HepG2 (cell line): Measurements from ENCODE around the gene NTPCR. TPM values are rescaled to one million over a fixed set of nuclear protein-coding genes. Genes with fewer than 3 reads are reported as not detected.

Source experiments
- ATAC-seq: fragments of 200-7000 bp; cut with Tn5 transposase; 3 replicates; pipeline ENCODE4 v1.9.1; 2020; ENCODE audit warnings: mild to moderate bottlenecking, moderate library complexity
- BruUV-seq: library from RNA; stranded (reverse); fragments of 400-500 nt; replicated peaks from 2 replicates; lab custom pipeline; 2021; lab: Mats Ljungman, UMichigan
- CTCF ChIA-PET: fragments of 300-600 bp; formaldehyde crosslinking; extraction: SDS; loops from one replicate; lab custom pipeline; 2021; ENCODE audit warnings: low total read pairs, inconsistent platforms, low intra/inter-chr PET ratio; lab: Yijun Ruan, JAX
- POLR2A ChIA-PET: fragments of 350-600 bp; sonication (Branson Sonifier 250); formaldehyde crosslinking; loops from one replicate; lab custom pipeline; 2020; ENCODE audit warnings: antibody characterized with exemption, inconsistent platforms; lab: Yijun Ruan, JAX
- DNase-seq: peaks from one replicate; pipeline ENCODE4 v3.0.0-alpha.2; 2015; ENCODE audit warnings: low spot score
- FAIRE-seq: peaks from 3 replicates; lab custom pipeline; 2011; peaks lifted over from hg19 to GRCh38; lab: Jason Lieb, UNC
- H2AFZ ChIP-seq: one replicate; pipeline ENCODE4 v1.6.1; 2011; ENCODE audit warnings: low read length, inconsistent platforms
- H3K27ac ChIP-seq: fragments of 300-600 bp; 3 replicates; pipeline ENCODE4 v1.8.0; 2011; ENCODE audit warnings: mixed run types, mild to moderate bottlenecking, mixed read lengths, low read length, inconsistent platforms; ENCODE audit not compliant: insufficient read depth; ENCODE audit errors: extremely low read length
- H3K27me3 ChIP-seq, 2 experiments: fragments of 200-600 bp in 1 of 2; 2 replicates in 1 of 2; 3 replicates in 1 of 2; pipeline versions ENCODE4 v1.6.0 to v1.8.0; 2011; ENCODE audit warnings: low read length in 2 of 2, mild to moderate bottlenecking in 2 of 2, moderate library complexity in 2 of 2, inconsistent platforms in 1 of 2; ENCODE audit not compliant: insufficient read depth in 2 of 2, control insufficient read depth in 1 of 2
- H3K36me3 ChIP-seq, 2 experiments: fragments of 200-600 bp in 1 of 2; replicated peaks in 1 of 2; 2 replicates in 1 of 2; 3 replicates in 1 of 2; pipeline versions ENCODE4 v1.5.1 to v1.8.0; 2011; ENCODE audit warnings: low read length in 2 of 2, inconsistent platforms in 1 of 2; ENCODE audit not compliant: insufficient read depth in 2 of 2, control insufficient read depth in 1 of 2
- H3K4me1 ChIP-seq: 2 replicates; pipeline ENCODE4 v1.5.1; 2012; ENCODE audit warnings: low read length, inconsistent platforms; ENCODE audit not compliant: insufficient read depth
- H3K4me2 ChIP-seq: 2 replicates; pipeline ENCODE4 v1.6.0; 2011; ENCODE audit warnings: low read depth, low read length, inconsistent platforms
- H3K4me3 ChIP-seq, 3 experiments: fragments of 200-600 bp in 1 of 3; sonication (generic), shearing (Covaris generic) in 1 of 3; replicated peaks in 1 of 3; 2 replicates each; pipeline ENCODE4 v1.5.1; 2011 to 2016; ENCODE audit warnings: low read length in 3 of 3, inconsistent platforms in 2 of 3, low read depth in 2 of 3, mild to moderate bottlenecking in 2 of 3, control low read depth in 1 of 3, mixed read lengths in 1 of 3; ENCODE audit not compliant: insufficient read depth in 1 of 3
- H3K79me2 ChIP-seq: one replicate; pipeline ENCODE4 v1.6.1; 2011; ENCODE audit warnings: low read length, inconsistent platforms; ENCODE audit not compliant: insufficient read depth
- H3K9ac ChIP-seq: 2 replicates; pipeline ENCODE4 v1.6.0; 2011; ENCODE audit warnings: mild to moderate bottlenecking, low read depth, low read length, inconsistent platforms; ENCODE audit not compliant: insufficient read depth
- H3K9me3 ChIP-seq: 2 replicates; pipeline ENCODE4 v1.5.1; 2012; ENCODE audit warnings: mild to moderate bottlenecking, low read length
- H4K20me1 ChIP-seq: 2 replicates; pipeline ENCODE4 v1.6.0; 2011; ENCODE audit warnings: inconsistent platforms, mild to moderate bottlenecking, low read length, moderate library complexity; ENCODE audit not compliant: insufficient read depth
- CBX1 ChIP-seq: IDR thresholded peaks from one replicate; pipeline ENCODE4 v1.6.1; 2016; ENCODE audit warnings: antibody characterized with exemption, low read depth
- HMG20B ChIP-seq: conservative IDR thresholded peaks from 2 replicates; pipeline ENCODE4 v1.6.1; 2016; ENCODE audit warnings: missing genetic modification reagents, missing compliant biosample characterization
- HNF4G ChIP-seq, 2 experiments: sonication (generic) in 1 of 2; formaldehyde crosslinking in 1 of 2; IDR thresholded peaks; 2 replicates each; pipeline versions ENCODE4 v1.4.0 to v1.6.1; 2011 to 2020; ENCODE audit warnings: borderline replicate concordance in 2 of 2, low read depth in 2 of 2, mild to moderate bottlenecking in 2 of 2, low read length in 1 of 2, missing genetic modification reagents in 1 of 2, moderate library complexity in 1 of 2
- JDP2 ChIP-seq: sonication (generic); formaldehyde crosslinking; IDR thresholded peaks from 2 replicates; pipeline ENCODE4 v1.8.1; 2022; ENCODE audit warnings: missing genetic modification reagents, borderline replicate concordance
- MEIS2 ChIP-seq: sonication (generic); formaldehyde crosslinking; IDR thresholded peaks from 2 replicates; pipeline ENCODE4 v1.9.0; 2021; ENCODE audit warnings: mild to moderate bottlenecking, missing genetic modification reagents
- NFKB2 ChIP-seq: sonication (generic); formaldehyde crosslinking; IDR thresholded peaks from 2 replicates; pipeline ENCODE4 v1.4.0; 2020; ENCODE audit warnings: missing genetic modification reagents, borderline replicate concordance
- NR2F6 ChIP-seq, 2 experiments: IDR thresholded peaks; 2 replicates each; pipeline ENCODE4 v1.6.1; 2016; ENCODE audit warnings: antibody characterized with exemption in 1 of 2, mild to moderate bottlenecking in 1 of 2
- ZNF234 ChIP-seq: sonication (generic); formaldehyde crosslinking; conservative IDR thresholded peaks from 2 replicates; pipeline ENCODE4 v1.5.1; 2020; ENCODE audit warnings: mild to moderate bottlenecking, missing genetic modification reagents
- ZNF512B ChIP-seq: sonication (generic); formaldehyde crosslinking; IDR thresholded peaks from 2 replicates; pipeline ENCODE4 v1.5.1; 2020; ENCODE audit warnings: missing genetic modification reagents, mild to moderate bottlenecking, borderline replicate concordance
- ZNF660 ChIP-seq: sonication (generic); formaldehyde crosslinking; IDR thresholded peaks from 2 replicates; pipeline ENCODE4 v1.5.1; 2020; ENCODE audit warnings: mild to moderate bottlenecking, low read depth, missing genetic modification reagents, borderline replicate concordance
- ZNF749 ChIP-seq: sonication (generic); formaldehyde crosslinking; IDR thresholded peaks from 2 replicates; pipeline ENCODE4 v1.8.0; 2022; ENCODE audit warnings: mild to moderate bottlenecking, missing genetic modification reagents, moderate library complexity, borderline replicate concordance
- ZNF75D ChIP-seq: sonication (generic); formaldehyde crosslinking; IDR thresholded peaks from 2 replicates; pipeline ENCODE4 v1.8.1; 2023; ENCODE audit warnings: missing genetic modification reagents, mild to moderate bottlenecking, borderline replicate concordance
- WGBS: methylation state at CpG from one replicate; pipeline ENCODE4 v1.1.6; 2017; ENCODE audit warnings: low lambda C conversion rate; 5-methylcytosine and 5-hydroxymethylcytosine counted together
- in situ Hi-C: cut with HindIII; loops from 2 replicates; pipeline ENCODE4 v1.10.0; 2017; ENCODE audit warnings: low pct_unique_long_range_greater_than_20kb; ENCODE audit not compliant: extremely low pct_ligation_motif_present
- intact Hi-C: fragments of 100-400 bp; cut with micrococcal nuclease; formaldehyde crosslinking; loops from one replicate; pipeline ENCODE4 v1.10.0; 2022; ENCODE audit not compliant: unreplicated experiment
- polyA plus RNA-seq, 8 experiments: library from polyadenylated mRNA; depleted of rRNA in 3 of 8; stranded (reverse) in 7 of 8; unstranded in 1 of 8; fragments of >200 nt; fragmentation: Illumina TruSeq in 4 of 8; extraction: Trizol in 4 of 8; gene quantifications; 2 replicates each; pipeline versions ENCODE4 v1.2.1 to v1.2.3, GENCODE V29; 2011 to 2016; ENCODE audit warnings: low read depth in 4 of 8, missing spikeins in 1 of 8, mixed read lengths in 1 of 8; ENCODE audit not compliant: insufficient read depth in 1 of 8
- total RNA-seq, 5 experiments: library from RNA; depleted of rRNA; stranded (reverse); fragments of >200 nt; fragmentation: Illumina TruSeq; extraction: Trizol; gene quantifications; 2 replicates each; pipeline ENCODE4 v1.2.3, GENCODE V29; 2016; ENCODE audit warnings: low read depth in 1 of 5
- TF ChIP-seq, protein P1 (sequence below): fragments of 450-650 bp; IDR thresholded peaks from 2 replicates; pipeline ENCODE4 v1.6.1; 2017; ENCODE audit warnings: mild to moderate bottlenecking
- TF ChIP-seq, protein P2 (sequence below): fragments of 450-650 bp; IDR thresholded peaks from 2 replicates; pipeline ENCODE4 v1.6.1; 2016

The NTPCR gene
- total and polyA plus RNA-seq, 2 of the 13 experiments (the other 11 are each of a cell fraction or from before 2014, with no cell fraction given), result 11.7 to 47.0 TPM

DNA sequence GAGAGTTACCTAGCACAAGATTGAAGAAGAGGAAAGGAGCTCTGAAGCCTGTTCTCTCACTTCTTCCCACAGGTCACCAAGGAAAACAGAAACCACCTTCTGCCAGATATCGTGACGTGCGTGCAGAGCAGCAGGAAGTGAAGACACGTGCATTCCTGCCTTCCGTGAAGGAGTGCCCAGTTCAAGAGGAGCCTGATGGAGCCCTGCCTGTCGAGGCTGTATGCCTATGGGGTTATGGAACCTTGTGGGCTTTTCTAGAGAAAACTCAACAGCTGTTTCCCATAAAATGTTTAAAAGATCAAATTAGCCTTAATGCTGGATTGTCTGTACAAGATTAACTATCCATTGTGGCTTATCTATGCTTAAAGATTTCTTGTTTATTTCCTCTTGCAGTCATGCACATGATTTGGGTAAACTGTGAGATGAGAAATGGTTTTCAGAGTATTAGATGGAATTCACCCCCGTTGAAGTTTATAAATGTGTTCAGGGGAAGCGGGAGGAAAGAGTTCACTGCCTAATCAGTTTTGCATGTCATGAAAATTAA is 27.8 kb downstream of the NTPCR start (continued):
- no peak for TF ChIP-seq NR2F6 (IDR thresholded peaks at IDR 0.05)
- TF ChIP-seq NR2F6 (CRISPR knock-in tag; IDR thresholded peaks at IDR 0.05), result no peak
- TF ChIP-seq, protein P1, sequence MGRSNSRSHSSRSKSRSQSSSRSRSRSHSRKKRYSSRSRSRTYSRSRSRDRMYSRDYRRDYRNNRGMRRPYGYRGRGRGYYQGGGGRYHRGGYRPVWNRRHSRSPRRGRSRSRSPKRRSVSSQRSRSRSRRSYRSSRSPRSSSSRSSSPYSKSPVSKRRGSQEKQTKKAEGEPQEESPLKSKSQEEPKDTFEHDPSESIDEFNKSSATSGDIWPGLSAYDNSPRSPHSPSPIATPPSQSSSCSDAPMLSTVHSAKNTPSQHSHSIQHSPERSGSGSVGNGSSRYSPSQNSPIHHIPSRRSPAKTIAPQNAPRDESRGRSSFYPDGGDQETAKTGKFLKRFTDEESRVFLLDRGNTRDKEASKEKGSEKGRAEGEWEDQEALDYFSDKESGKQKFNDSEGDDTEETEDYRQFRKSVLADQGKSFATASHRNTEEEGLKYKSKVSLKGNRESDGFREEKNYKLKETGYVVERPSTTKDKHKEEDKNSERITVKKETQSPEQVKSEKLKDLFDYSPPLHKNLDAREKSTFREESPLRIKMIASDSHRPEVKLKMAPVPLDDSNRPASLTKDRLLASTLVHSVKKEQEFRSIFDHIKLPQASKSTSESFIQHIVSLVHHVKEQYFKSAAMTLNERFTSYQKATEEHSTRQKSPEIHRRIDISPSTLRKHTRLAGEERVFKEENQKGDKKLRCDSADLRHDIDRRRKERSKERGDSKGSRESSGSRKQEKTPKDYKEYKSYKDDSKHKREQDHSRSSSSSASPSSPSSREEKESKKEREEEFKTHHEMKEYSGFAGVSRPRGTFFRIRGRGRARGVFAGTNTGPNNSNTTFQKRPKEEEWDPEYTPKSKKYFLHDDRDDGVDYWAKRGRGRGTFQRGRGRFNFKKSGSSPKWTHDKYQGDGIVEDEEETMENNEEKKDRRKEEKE, result no peak
- TF ChIP-seq MEIS2, result no peak
- no peak for TF ChIP-seq ZNF660

DNA sequence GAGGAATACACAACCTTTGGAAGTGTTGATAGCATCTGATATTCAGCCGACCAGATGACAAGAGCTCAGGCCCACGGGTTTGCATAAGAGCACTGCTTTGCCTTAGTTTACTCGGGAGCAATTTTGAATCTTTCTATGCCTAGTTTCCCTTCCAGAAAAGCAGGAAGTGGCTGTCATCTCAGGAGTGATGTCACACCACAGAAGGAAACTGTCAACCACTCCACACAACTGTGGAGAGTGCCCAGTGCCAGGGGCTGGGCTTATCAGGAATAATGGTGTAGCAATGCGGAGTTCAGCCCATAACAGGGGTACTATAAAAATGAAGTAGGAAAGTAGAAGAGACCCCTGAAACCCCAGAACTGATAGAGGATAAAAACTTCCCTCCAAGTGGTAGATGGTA is 28.4 kb downstream of the NTPCR start:
- FAIRE-seq, result no peak
- intact Hi-C loops (no loop called here), in situ Hi-C loops (no loop called here)
- no TSS peak for BruUV-seq
- no peak for ATAC-seq
- ChIA-PET CTCF (no interaction called here), POLR2A (no interaction called here)
- H3K27me3 ChIP-seq, result no peaks in the 10 kb centered on the region
- no peaks in the 10 kb centered on the region for H3K4me1 ChIP-seq
- no peaks in the 10 kb centered on the region for H3K79me2 ChIP-seq
- 68% methylated on average over 4 of the region's 4 CpGs for WGBS
- no peak overlapping the region for H3K27ac ChIP-seq
- H3K9me3 ChIP-seq, result 0 out of 2 replicates have a peak, but pooled peaks cover 2% of the 10 kb centered on the region
- H3K36me3 ChIP-seq, result peaks cover 8 to 28% of the 10 kb centered on the region in 2 experiments; a peak in 3 of 5 replicates
- no peak overlapping the region for H3K4me3 ChIP-seq
- H3K9ac ChIP-seq, result no peak overlapping the region
- H3K4me2 ChIP-seq, result no peak overlapping the region
- no peak overlapping the region for H2AFZ ChIP-seq
- no peak for DNase-seq
- no peaks in the 10 kb centered on the region for H4K20me1 ChIP-seq
- no peak for TF ChIP-seq ZNF512B (CRISPR knock-in tag)
- TF ChIP-seq HMG20B (CRISPR knock-in tag), result no peak
- TF ChIP-seq ZNF234 (CRISPR knock-in tag), result no peak
- TF ChIP-seq ZNF749, result no peak
- TF ChIP-seq NFKB2 (CRISPR knock-in tag), result no peak
- TF ChIP-seq HNF4G (IDR thresholded peaks at IDR 0.05; ENCODE audit: borderline replicate concordance, low read depth, low read length), result no peak
- no peak for TF ChIP-seq HNF4G (CRISPR knock-in tag; IDR thresholded peaks at IDR 0.05; ENCODE audit: borderline replicate concordance, low read depth)
- TF ChIP-seq, protein P2, sequence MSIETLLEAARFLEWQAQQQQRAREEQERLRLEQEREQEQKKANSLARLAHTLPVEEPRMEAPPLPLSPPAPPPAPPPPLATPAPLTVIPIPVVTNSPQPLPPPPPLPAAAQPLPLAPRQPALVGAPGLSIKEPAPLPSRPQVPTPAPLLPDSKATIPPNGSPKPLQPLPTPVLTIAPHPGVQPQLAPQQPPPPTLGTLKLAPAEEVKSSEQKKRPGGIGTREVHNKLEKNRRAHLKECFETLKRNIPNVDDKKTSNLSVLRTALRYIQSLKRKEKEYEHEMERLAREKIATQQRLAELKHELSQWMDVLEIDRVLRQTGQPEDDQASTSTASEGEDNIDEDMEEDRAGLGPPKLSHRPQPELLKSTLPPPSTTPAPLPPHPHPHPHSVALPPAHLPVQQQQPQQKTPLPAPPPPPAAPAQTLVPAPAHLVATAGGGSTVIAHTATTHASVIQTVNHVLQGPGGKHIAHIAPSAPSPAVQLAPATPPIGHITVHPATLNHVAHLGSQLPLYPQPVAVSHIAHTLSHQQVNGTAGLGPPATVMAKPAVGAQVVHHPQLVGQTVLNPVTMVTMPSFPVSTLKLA, result no peak
- TF ChIP-seq ZNF75D (CRISPR knock-in tag), result no peak
- TF ChIP-seq CBX1, result no peak
- no peak for TF ChIP-seq JDP2 (CRISPR knock-in tag)
